Measurements from ENCODE around the gene B9D1.

DNA sequence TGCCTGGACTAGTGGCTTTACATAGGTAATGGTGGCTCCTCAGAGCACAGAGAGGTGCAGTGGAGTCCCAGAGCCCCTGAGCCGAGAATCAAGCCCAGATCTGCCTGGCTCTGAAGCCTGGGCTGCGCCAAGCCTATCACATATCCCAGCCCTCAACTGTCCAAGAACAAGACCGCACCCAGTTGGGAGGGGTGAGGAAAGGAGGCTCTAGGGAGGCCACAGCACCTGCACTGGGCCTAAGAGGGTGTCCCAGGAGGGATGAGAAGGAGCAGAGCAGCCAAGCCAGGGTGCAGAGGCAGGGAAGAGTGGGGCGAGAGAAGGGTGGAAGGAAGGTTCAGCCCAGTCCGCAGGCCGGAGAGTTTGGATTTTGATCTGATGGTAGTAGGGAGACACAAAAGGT, 47.6 kb upstream of the B9D1 start:
- TF ChIP-seq, protein P1, sequence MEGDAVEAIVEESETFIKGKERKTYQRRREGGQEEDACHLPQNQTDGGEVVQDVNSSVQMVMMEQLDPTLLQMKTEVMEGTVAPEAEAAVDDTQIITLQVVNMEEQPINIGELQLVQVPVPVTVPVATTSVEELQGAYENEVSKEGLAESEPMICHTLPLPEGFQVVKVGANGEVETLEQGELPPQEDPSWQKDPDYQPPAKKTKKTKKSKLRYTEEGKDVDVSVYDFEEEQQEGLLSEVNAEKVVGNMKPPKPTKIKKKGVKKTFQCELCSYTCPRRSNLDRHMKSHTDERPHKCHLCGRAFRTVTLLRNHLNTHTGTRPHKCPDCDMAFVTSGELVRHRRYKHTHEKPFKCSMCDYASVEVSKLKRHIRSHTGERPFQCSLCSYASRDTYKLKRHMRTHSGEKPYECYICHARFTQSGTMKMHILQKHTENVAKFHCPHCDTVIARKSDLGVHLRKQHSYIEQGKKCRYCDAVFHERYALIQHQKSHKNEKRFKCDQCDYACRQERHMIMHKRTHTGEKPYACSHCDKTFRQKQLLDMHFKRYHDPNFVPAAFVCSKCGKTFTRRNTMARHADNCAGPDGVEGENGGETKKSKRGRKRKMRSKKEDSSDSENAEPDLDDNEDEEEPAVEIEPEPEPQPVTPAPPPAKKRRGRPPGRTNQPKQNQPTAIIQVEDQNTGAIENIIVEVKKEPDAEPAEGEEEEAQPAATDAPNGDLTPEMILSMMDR (conservative IDR thresholded peaks at IDR 0.05; ENCODE audit: low read depth in 2 of 2): no peak
- no peak for TF ChIP-seq EZH2 (IDR thresholded peaks at IDR 0.05; ENCODE audit: low read depth, unreplicated experiment)
- no peak for TF ChIP-seq POLR2AphosphoS5 (IDR thresholded peaks at IDR 0.05; ENCODE audit: low read depth)
- TF ChIP-seq, protein P2, sequence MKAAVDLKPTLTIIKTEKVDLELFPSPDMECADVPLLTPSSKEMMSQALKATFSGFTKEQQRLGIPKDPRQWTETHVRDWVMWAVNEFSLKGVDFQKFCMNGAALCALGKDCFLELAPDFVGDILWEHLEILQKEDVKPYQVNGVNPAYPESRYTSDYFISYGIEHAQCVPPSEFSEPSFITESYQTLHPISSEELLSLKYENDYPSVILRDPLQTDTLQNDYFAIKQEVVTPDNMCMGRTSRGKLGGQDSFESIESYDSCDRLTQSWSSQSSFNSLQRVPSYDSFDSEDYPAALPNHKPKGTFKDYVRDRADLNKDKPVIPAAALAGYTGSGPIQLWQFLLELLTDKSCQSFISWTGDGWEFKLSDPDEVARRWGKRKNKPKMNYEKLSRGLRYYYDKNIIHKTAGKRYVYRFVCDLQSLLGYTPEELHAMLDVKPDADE (IDR thresholded peaks at IDR 0.05): no peak
